ENCODE data around the gene LRRIQ4.

DNA sequence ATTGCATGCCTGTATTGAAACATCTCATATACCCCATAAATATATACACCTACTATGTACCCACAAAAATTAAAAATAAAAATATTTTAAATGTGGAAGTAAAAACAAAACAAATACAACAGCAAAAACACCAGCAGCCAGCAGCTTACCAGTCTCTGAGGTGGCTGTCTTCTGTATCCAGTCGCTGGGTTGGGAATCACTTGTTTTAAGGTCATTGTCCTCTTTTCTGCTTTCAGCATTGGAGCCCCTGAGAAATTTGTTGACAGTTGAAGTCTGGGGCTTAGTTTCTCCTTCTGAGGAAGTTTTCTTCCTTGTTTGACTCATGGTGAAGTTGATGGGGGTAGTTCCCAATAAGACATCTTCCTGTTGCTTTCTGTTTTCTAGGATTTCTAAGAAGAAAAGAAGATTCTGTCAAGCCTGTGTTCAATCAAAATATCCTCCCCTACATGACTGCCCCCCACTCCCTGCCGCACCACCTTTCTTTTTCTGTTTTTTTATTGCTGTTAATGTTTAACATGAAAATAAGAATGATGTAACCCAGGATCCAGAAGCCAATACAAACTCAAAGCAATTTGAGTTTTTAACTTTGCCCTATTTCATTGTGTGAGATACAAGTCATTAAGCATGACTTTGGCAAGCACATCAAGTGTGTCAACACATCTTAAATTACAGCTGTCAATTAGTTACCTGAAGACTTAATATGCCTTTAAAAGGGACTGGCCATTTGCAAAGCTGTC is 57.0 kb downstream of the LRRIQ4 start, which contains the start of gene LRRC31:
- TF ChIP-seq, protein P1, sequence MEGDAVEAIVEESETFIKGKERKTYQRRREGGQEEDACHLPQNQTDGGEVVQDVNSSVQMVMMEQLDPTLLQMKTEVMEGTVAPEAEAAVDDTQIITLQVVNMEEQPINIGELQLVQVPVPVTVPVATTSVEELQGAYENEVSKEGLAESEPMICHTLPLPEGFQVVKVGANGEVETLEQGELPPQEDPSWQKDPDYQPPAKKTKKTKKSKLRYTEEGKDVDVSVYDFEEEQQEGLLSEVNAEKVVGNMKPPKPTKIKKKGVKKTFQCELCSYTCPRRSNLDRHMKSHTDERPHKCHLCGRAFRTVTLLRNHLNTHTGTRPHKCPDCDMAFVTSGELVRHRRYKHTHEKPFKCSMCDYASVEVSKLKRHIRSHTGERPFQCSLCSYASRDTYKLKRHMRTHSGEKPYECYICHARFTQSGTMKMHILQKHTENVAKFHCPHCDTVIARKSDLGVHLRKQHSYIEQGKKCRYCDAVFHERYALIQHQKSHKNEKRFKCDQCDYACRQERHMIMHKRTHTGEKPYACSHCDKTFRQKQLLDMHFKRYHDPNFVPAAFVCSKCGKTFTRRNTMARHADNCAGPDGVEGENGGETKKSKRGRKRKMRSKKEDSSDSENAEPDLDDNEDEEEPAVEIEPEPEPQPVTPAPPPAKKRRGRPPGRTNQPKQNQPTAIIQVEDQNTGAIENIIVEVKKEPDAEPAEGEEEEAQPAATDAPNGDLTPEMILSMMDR (IDR thresholded peaks at IDR 0.05; ENCODE audit: low read depth, low read length): no peak
- no peak for TF ChIP-seq EZH2phosphoT487 (IDR thresholded peaks at IDR 0.05; ENCODE audit: low read depth)
